HepG2 (cell line): ENCODE data around the gene PPM1H. TPM values are rescaled to one million over a fixed set of nuclear protein-coding genes. Genes with fewer than 3 reads are reported as not detected.

Source experiments
- ATAC-seq: fragments of 200-7000 bp; cut with Tn5 transposase; 3 replicates; pipeline ENCODE4 v1.9.1; 2020; ENCODE audit warnings: mild to moderate bottlenecking, moderate library complexity
- BruUV-seq: library from RNA; stranded (reverse); fragments of 400-500 nt; replicated peaks from 2 replicates; lab custom pipeline; 2021; lab: Mats Ljungman, UMichigan
- CTCF ChIA-PET: fragments of 300-600 bp; formaldehyde crosslinking; extraction: SDS; loops from one replicate; lab custom pipeline; 2021; ENCODE audit warnings: low total read pairs, inconsistent platforms, low intra/inter-chr PET ratio; lab: Yijun Ruan, JAX
- POLR2A ChIA-PET: fragments of 350-600 bp; sonication (Branson Sonifier 250); formaldehyde crosslinking; loops from one replicate; lab custom pipeline; 2020; ENCODE audit warnings: antibody characterized with exemption, inconsistent platforms; lab: Yijun Ruan, JAX
- DNase-seq: peaks from one replicate; pipeline ENCODE4 v3.0.0-alpha.2; 2015; ENCODE audit warnings: low spot score
- FAIRE-seq: peaks from 3 replicates; lab custom pipeline; 2011; peaks lifted over from hg19 to GRCh38; lab: Jason Lieb, UNC
- H2AFZ ChIP-seq: one replicate; pipeline ENCODE4 v1.6.1; 2011; ENCODE audit warnings: low read length, inconsistent platforms
- H3K27ac ChIP-seq: fragments of 300-600 bp; 3 replicates; pipeline ENCODE4 v1.8.0; 2011; ENCODE audit warnings: mixed run types, mild to moderate bottlenecking, mixed read lengths, low read length, inconsistent platforms; ENCODE audit not compliant: insufficient read depth; ENCODE audit errors: extremely low read length
- H3K27me3 ChIP-seq, 2 experiments: fragments of 200-600 bp in 1 of 2; 2 replicates in 1 of 2; 3 replicates in 1 of 2; pipeline versions ENCODE4 v1.6.0 to v1.8.0; 2011; ENCODE audit warnings: low read length in 2 of 2, mild to moderate bottlenecking in 2 of 2, moderate library complexity in 2 of 2, inconsistent platforms in 1 of 2; ENCODE audit not compliant: insufficient read depth in 2 of 2, control insufficient read depth in 1 of 2
- H3K36me3 ChIP-seq, 2 experiments: fragments of 200-600 bp in 1 of 2; replicated peaks in 1 of 2; 2 replicates in 1 of 2; 3 replicates in 1 of 2; pipeline versions ENCODE4 v1.5.1 to v1.8.0; 2011; ENCODE audit warnings: low read length in 2 of 2, inconsistent platforms in 1 of 2; ENCODE audit not compliant: insufficient read depth in 2 of 2, control insufficient read depth in 1 of 2
- H3K4me1 ChIP-seq: 2 replicates; pipeline ENCODE4 v1.5.1; 2012; ENCODE audit warnings: low read length, inconsistent platforms; ENCODE audit not compliant: insufficient read depth
- H3K4me2 ChIP-seq: 2 replicates; pipeline ENCODE4 v1.6.0; 2011; ENCODE audit warnings: low read depth, low read length, inconsistent platforms
- H3K4me3 ChIP-seq, 3 experiments: fragments of 200-600 bp in 1 of 3; sonication (generic), shearing (Covaris generic) in 1 of 3; replicated peaks in 1 of 3; 2 replicates each; pipeline ENCODE4 v1.5.1; 2011 to 2016; ENCODE audit warnings: low read length in 3 of 3, inconsistent platforms in 2 of 3, low read depth in 2 of 3, mild to moderate bottlenecking in 2 of 3, control low read depth in 1 of 3, mixed read lengths in 1 of 3; ENCODE audit not compliant: insufficient read depth in 1 of 3
- H3K79me2 ChIP-seq: one replicate; pipeline ENCODE4 v1.6.1; 2011; ENCODE audit warnings: low read length, inconsistent platforms; ENCODE audit not compliant: insufficient read depth
- H3K9ac ChIP-seq: 2 replicates; pipeline ENCODE4 v1.6.0; 2011; ENCODE audit warnings: mild to moderate bottlenecking, low read depth, low read length, inconsistent platforms; ENCODE audit not compliant: insufficient read depth
- H3K9me3 ChIP-seq: 2 replicates; pipeline ENCODE4 v1.5.1; 2012; ENCODE audit warnings: mild to moderate bottlenecking, low read length
- H4K20me1 ChIP-seq: 2 replicates; pipeline ENCODE4 v1.6.0; 2011; ENCODE audit warnings: inconsistent platforms, mild to moderate bottlenecking, low read length, moderate library complexity; ENCODE audit not compliant: insufficient read depth
- ARHGAP35 ChIP-seq: sonication (generic); formaldehyde crosslinking; IDR thresholded peaks from 2 replicates; pipeline ENCODE4 v1.9.0; 2022; ENCODE audit warnings: mild to moderate bottlenecking, inconsistent platforms, moderate library complexity, missing genetic modification reagents, borderline replicate concordance
- DNMT3B ChIP-seq: conservative IDR thresholded peaks from 2 replicates; pipeline ENCODE4 v1.6.1; 2016; ENCODE audit warnings: missing biosample characterization, control low read depth
- ERF ChIP-seq: IDR thresholded peaks from 2 replicates; pipeline ENCODE4 v1.6.1; 2018; ENCODE audit warnings: missing biosample characterization, missing genetic modification reagents
- NKX3-1 ChIP-seq: sonication (generic); formaldehyde crosslinking; IDR thresholded peaks from 2 replicates; pipeline ENCODE4 v1.5.0; 2020; ENCODE audit warnings: missing genetic modification reagents
- PAF1 ChIP-seq: IDR thresholded peaks from 2 replicates; pipeline ENCODE4 v1.6.1; 2016; ENCODE audit warnings: missing genetic modification reagents, missing compliant biosample characterization
- RBFOX2 ChIP-seq: fragments of 200-400 bp; formaldehyde crosslinking; IDR thresholded peaks from 2 replicates; pipeline ENCODE4 v1.6.1; 2017; ENCODE audit warnings: low read depth, mild to moderate bottlenecking, low read length
- RCOR2 ChIP-seq: IDR thresholded peaks from 2 replicates; pipeline ENCODE4 v1.6.1; 2016; ENCODE audit warnings: missing biosample characterization, missing genetic modification reagents
- RFXANK ChIP-seq: IDR thresholded peaks from 2 replicates; pipeline ENCODE4 v1.6.1; 2016
- SNAPC2 ChIP-seq: sonication (generic); formaldehyde crosslinking; IDR thresholded peaks from 2 replicates; pipeline ENCODE4 v1.8.1; 2022; ENCODE audit warnings: mild to moderate bottlenecking, missing genetic modification reagents
- ZNF775 ChIP-seq: sonication (generic); formaldehyde crosslinking; IDR thresholded peaks from 2 replicates; pipeline ENCODE4 v1.4.0; 2020; ENCODE audit warnings: missing genetic modification reagents, mild to moderate bottlenecking, moderate library complexity, borderline replicate concordance
- WGBS: methylation state at CpG from one replicate; pipeline ENCODE4 v1.1.6; 2017; ENCODE audit warnings: low lambda C conversion rate; 5-methylcytosine and 5-hydroxymethylcytosine counted together
- in situ Hi-C: cut with HindIII; loops from 2 replicates; pipeline ENCODE4 v1.10.0; 2017; ENCODE audit warnings: low pct_unique_long_range_greater_than_20kb; ENCODE audit not compliant: extremely low pct_ligation_motif_present
- intact Hi-C: fragments of 100-400 bp; cut with micrococcal nuclease; formaldehyde crosslinking; loops from one replicate; pipeline ENCODE4 v1.10.0; 2022; ENCODE audit not compliant: unreplicated experiment
- polyA plus RNA-seq, 8 experiments: library from polyadenylated mRNA; depleted of rRNA in 3 of 8; stranded (reverse) in 7 of 8; unstranded in 1 of 8; fragments of >200 nt; fragmentation: Illumina TruSeq in 4 of 8; extraction: Trizol in 4 of 8; gene quantifications; 2 replicates each; pipeline versions ENCODE4 v1.2.1 to v1.2.3, GENCODE V29; 2011 to 2016; ENCODE audit warnings: low read depth in 4 of 8, missing spikeins in 1 of 8, mixed read lengths in 1 of 8; ENCODE audit not compliant: insufficient read depth in 1 of 8
- total RNA-seq, 5 experiments: library from RNA; depleted of rRNA; stranded (reverse); fragments of >200 nt; fragmentation: Illumina TruSeq; extraction: Trizol; gene quantifications; 2 replicates each; pipeline ENCODE4 v1.2.3, GENCODE V29; 2016; ENCODE audit warnings: low read depth in 1 of 5
- TF ChIP-seq, protein P1 (sequence below): sonication (generic); formaldehyde crosslinking; IDR thresholded peaks from 2 replicates; pipeline ENCODE4 v1.9.0; 2021; ENCODE audit warnings: missing genetic modification reagents, borderline replicate concordance
- TF ChIP-seq, protein P2 (sequence below): IDR thresholded peaks from 2 replicates; pipeline ENCODE4 v1.4.0; 2020; ENCODE audit warnings: mild to moderate bottlenecking, missing genetic modification reagents

The PPM1H gene
- total and polyA plus RNA-seq, 2 of the 13 experiments (the other 11 are each of a cell fraction or from before 2014, with no cell fraction given), result 29.1 to 38.1 TPM

DNA sequence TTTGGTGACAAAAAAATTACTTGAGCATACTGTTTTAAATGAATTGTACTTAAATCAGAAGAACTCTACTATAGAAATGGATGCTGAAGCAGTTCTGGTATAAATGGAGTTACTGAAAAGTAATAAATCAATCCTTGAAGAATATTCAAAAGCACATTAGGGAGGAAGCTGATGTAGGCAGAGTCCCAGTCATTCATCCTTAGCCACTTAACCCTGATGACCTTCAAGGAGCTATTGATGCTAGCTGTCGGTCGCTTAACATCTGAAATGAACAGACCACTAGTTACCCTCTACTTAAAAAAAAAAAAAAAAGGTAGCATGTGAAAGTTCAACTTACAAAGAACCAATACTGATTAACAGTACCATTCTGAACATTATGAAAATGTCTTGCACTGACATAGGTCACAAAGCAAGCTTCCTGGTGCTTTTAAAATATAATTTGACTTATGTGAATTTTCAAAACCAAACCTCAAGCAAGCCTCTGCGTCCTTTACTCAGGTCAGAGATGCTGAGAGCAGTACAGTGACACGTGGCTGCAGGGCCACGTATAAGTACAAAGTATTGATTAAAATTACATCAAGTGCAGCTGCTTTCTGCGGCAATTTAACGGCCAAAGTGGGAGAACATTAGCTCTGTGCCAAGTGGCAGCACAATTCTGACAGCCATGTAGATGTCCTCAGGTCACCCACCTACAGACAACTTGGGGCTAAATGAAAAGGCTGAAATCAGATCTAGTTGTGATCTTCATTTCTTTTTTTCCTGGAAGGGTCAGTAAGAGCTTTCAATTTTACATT is 18.1 kb downstream of the PPM1H start:
- 100% methylated on average over 7 of the region's 7 CpGs for WGBS
- Histone ChIP-seq H3K79me2 (peaks cover 84% of the 10 kb centered on the region), H3K36me3 (peaks cover 6 to 36% of the 10 kb centered on the region in 2 experiments), H3K4me1 (peaks cover 18% of the 10 kb centered on the region), H3K9ac (no peak overlapping the region), H3K4me2 (no peak overlapping the region), H4K20me1 (peaks cover 3% of the 10 kb centered on the region; the same call in 1 of the 2 replicates), H3K27ac (no peak overlapping the region), H3K27me3 (no peaks in the 10 kb centered on the region), H3K9me3 (no peaks in the 10 kb centered on the region), H2AFZ (no peak overlapping the region), H3K4me3 (no peak overlapping the region)
- ATAC-seq, result no peak
- FAIRE-seq, result no peak
- no peak for DNase-seq
- intact Hi-C loops, result no loop called here
- BruUV-seq, result no TSS peak
- POLR2A ChIA-PET, result no interaction called here
- CTCF ChIA-PET, result no interaction called here
- in situ Hi-C loops, result no loop called here
- TF ChIP-seq, protein P1, sequence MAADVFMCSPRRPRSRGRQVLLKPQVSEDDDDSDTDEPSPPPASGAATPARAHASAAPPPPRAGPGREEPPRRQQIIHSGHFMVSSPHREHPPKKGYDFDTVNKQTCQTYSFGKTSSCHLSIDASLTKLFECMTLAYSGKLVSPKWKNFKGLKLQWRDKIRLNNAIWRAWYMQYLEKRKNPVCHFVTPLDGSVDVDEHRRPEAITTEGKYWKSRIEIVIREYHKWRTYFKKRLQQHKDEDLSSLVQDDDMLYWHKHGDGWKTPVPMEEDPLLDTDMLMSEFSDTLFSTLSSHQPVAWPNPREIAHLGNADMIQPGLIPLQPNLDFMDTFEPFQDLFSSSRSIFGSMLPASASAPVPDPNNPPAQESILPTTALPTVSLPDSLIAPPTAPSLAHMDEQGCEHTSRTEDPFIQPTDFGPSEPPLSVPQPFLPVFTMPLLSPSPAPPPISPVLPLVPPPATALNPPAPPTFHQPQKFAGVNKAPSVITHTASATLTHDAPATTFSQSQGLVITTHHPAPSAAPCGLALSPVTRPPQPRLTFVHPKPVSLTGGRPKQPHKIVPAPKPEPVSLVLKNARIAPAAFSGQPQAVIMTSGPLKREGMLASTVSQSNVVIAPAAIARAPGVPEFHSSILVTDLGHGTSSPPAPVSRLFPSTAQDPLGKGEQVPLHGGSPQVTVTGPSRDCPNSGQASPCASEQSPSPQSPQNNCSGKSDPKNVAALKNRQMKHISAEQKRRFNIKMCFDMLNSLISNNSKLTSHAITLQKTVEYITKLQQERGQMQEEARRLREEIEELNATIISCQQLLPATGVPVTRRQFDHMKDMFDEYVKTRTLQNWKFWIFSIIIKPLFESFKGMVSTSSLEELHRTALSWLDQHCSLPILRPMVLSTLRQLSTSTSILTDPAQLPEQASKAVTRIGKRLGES (CRISPR knock-in tag), result no peak
- TF ChIP-seq ZNF775, result no peak
- TF ChIP-seq, protein P2, sequence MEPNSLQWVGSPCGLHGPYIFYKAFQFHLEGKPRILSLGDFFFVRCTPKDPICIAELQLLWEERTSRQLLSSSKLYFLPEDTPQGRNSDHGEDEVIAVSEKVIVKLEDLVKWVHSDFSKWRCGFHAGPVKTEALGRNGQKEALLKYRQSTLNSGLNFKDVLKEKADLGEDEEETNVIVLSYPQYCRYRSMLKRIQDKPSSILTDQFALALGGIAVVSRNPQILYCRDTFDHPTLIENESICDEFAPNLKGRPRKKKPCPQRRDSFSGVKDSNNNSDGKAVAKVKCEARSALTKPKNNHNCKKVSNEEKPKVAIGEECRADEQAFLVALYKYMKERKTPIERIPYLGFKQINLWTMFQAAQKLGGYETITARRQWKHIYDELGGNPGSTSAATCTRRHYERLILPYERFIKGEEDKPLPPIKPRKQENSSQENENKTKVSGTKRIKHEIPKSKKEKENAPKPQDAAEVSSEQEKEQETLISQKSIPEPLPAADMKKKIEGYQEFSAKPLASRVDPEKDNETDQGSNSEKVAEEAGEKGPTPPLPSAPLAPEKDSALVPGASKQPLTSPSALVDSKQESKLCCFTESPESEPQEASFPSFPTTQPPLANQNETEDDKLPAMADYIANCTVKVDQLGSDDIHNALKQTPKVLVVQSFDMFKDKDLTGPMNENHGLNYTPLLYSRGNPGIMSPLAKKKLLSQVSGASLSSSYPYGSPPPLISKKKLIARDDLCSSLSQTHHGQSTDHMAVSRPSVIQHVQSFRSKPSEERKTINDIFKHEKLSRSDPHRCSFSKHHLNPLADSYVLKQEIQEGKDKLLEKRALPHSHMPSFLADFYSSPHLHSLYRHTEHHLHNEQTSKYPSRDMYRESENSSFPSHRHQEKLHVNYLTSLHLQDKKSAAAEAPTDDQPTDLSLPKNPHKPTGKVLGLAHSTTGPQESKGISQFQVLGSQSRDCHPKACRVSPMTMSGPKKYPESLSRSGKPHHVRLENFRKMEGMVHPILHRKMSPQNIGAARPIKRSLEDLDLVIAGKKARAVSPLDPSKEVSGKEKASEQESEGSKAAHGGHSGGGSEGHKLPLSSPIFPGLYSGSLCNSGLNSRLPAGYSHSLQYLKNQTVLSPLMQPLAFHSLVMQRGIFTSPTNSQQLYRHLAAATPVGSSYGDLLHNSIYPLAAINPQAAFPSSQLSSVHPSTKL, result no peak
- TF ChIP-seq RFXANK (CRISPR knock-in tag), result no peak
- no peak for TF ChIP-seq RCOR2 (CRISPR knock-in tag)
- TF ChIP-seq ERF (CRISPR knock-in tag), result no peak
- TF ChIP-seq PAF1 (CRISPR knock-in tag), result no peak
- no peak for TF ChIP-seq NKX3-1 (CRISPR knock-in tag)
- no peak for TF ChIP-seq DNMT3B (CRISPR knock-in tag)
- TF ChIP-seq RBFOX2, result no peak
- no peak for TF ChIP-seq ARHGAP35 (CRISPR knock-in tag)
- no peak for TF ChIP-seq SNAPC2 (CRISPR knock-in tag)
